Lower lobe of right lung (tissue), 2 donors: ENCODE measurements around the gene PSPN. TPM values are rescaled to one million over a fixed set of nuclear protein-coding genes. Genes with fewer than 3 reads are reported as not detected.

Experiments
- ATAC-seq, 2 donors: fragments of 200-7000 bp; cut with Tn5 transposase; one replicate each; pipeline ENCODE4 v1.9.1; 2020 to 2022; ENCODE audit warnings: mild to moderate bottlenecking in 2 of 2, moderate library complexity in 2 of 2
- DNase-seq: peaks from one replicate; pipeline ENCODE4 v3.0.0-alpha.2; 2020
- H3K27ac ChIP-seq: fragments of 200-600 bp; one replicate; pipeline ENCODE4 v1.8.0; 2022
- H3K27me3 ChIP-seq: fragments of 200-600 bp; one replicate; pipeline ENCODE4 v1.8.0; 2022; ENCODE audit warnings: low read depth
- H3K36me3 ChIP-seq: fragments of 200-600 bp; one replicate; pipeline ENCODE4 v1.8.0; 2022; ENCODE audit warnings: mild to moderate bottlenecking
- H3K4me1 ChIP-seq: fragments of 200-600 bp; one replicate; pipeline ENCODE4 v1.8.0; 2022
- H3K4me3 ChIP-seq: fragments of 200-600 bp; one replicate; pipeline ENCODE4 v1.8.0; 2022; ENCODE audit warnings: mild to moderate bottlenecking
- H3K9me3 ChIP-seq: fragments of 200-600 bp; one replicate; pipeline ENCODE4 v1.8.0; 2022
- intact Hi-C: fragments of 100-400 bp; cut with DNase I; formaldehyde crosslinking; loops from one replicate; pipeline ENCODE4 v1.11.0; 2022
- total RNA-seq: library from RNA; stranded (reverse); fragmentation: NEBNext Ultra II Directional; extraction: Animal tissue kit (Norgen Biotek cat#: 25700); gene quantifications from one replicate; pipeline ENCODE4 v1.2.1, GENCODE V29; 2021
- TF ChIP-seq, protein P1 (sequence below): fragments of 200-600 bp; IDR thresholded peaks from one replicate; pipeline ENCODE4 v1.8.0; 2022; ENCODE audit warnings: antibody characterized with exemption, mild to moderate bottlenecking
- donor health status: DM: no; HTN: yes; CAD: no; lungs with severe emphysema.

The PSPN gene
- total RNA-seq, 1 donor from 2014 or later = 2.2 TPM

DNA sequence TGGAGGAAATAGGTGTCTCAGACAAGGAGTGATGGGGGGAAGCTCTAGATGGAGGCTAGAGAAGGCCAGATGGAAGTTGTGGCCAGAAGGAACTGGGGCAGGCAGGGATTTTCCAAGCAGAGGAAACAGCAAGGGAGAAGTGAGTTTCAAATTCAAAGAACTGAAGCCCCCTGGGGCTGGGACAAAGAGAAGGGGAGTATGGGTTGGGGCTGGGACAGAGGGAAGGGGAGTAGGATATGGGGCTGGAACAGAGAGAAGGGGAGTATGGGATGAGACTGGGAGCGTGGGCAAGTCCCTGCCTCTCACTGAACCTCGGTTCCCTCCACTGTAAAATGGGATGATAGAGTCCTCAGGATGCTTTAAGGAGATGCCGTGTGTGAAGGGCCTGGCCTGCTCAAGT is 19.1 kb upstream of the PSPN start:
- Histone ChIP-seq H3K36me3 (peaks cover 11% of the 10 kb centered on the region), H3K27me3 (no peaks in the 10 kb centered on the region), H3K9me3 (no peaks in the 10 kb centered on the region), H3K4me1 (peaks cover 10% of the 10 kb centered on the region), H3K4me3 (no peak overlapping the region), H3K27ac (no peak overlapping the region)
- DNase-seq = no peak
- TF ChIP-seq, protein P1, sequence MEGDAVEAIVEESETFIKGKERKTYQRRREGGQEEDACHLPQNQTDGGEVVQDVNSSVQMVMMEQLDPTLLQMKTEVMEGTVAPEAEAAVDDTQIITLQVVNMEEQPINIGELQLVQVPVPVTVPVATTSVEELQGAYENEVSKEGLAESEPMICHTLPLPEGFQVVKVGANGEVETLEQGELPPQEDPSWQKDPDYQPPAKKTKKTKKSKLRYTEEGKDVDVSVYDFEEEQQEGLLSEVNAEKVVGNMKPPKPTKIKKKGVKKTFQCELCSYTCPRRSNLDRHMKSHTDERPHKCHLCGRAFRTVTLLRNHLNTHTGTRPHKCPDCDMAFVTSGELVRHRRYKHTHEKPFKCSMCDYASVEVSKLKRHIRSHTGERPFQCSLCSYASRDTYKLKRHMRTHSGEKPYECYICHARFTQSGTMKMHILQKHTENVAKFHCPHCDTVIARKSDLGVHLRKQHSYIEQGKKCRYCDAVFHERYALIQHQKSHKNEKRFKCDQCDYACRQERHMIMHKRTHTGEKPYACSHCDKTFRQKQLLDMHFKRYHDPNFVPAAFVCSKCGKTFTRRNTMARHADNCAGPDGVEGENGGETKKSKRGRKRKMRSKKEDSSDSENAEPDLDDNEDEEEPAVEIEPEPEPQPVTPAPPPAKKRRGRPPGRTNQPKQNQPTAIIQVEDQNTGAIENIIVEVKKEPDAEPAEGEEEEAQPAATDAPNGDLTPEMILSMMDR = no peak
- ATAC-seq = no peak
- intact Hi-C loops = no loop called here

DNA sequence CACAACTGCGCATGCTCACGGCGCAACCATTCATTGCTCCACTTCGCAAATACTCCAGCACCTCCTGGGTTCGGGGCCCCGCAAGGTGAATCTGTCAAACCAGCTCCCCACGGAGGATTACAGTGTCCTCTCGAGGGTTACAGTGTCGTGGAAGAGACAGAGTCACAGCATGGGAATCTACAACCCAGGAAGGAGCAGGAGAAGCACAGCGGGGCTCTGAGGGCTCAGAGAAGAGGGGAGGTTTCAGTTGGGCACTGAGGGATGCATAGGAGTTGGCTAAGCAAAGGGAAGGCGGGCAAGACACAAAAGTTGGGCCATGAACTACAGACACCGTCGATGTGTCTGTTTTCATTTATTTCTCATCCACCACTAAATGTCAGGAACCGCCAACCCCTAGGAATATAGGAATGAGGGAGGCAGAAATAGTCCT is 18.3 kb upstream of the PSPN start:
- H3K9me3 ChIP-seq = no peaks in the 10 kb centered on the region
- ATAC-seq (no peak), DNase-seq (no peak)
- H3K27me3 ChIP-seq = no peaks in the 10 kb centered on the region
- TF ChIP-seq, protein P1 = no peak
- H3K4me1 ChIP-seq = peaks cover 10% of the 10 kb centered on the region
- H3K36me3 ChIP-seq = peaks cover 19% of the 10 kb centered on the region
- H3K4me3 ChIP-seq = peak overlapping the region; percentile 79
- intact Hi-C loops = no loop called here
- H3K27ac ChIP-seq = peak overlapping the region; percentile 99

DNA sequence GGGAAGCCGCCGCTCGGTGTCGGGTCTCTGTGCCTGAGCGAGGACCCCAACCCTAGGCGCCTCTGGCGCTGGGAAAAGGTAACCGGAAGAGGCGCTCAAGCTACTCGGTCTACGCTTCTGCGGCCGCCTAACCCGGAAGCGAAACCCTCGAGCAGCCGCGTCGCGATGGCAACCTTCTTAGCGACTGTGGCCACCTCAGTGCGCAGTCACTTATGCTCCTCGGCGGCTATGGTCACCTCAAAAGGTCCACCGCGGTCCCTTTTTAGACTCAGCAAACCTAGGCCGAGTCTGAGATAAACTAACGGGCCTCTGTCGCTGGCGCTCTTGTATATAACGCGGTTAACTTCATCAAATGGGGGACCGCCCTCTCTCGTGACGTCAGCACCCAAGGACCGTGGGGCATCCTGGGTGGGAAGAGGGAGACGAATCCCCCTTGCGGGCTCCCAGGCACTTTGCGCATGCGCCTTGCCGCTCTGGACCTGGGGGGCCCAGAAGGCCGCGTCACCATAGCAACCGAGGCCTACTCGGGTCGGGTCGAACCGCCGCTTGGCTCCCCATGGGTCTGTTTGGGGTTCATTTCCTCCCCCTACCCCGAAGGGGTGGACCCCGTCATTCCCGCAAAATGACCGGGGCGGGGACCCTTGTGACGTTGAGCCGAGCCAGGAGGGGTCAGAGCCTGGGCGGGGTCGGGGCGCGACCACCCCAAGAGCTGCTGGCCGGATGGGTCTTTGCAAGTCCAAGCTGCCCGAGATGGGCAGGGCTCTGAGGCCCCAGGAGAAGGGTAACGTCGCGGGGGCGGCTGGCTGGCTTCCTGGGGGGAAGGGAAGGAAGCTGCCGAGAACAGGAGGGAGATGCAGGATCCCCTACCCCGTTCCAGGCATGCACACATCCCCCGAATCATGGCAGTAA is 17.6 kb upstream of the PSPN start, which contains the start of gene GTF2F1:
TSS of gene GTF2F1 (minus strand) at position 91 of the 909 bp plus-strand sequence. CDS start 169 bp downstream, outside the sequence.
- intact Hi-C loops = no loop called here
- ATAC-seq = peak; percentile 94 to 96
- peak within 1 kb of the TSS; percentile 79 for H3K4me3 ChIP-seq
- peak; percentile 96 for DNase-seq
- no peaks in the 10 kb centered on the region for H3K9me3 ChIP-seq
- H3K36me3 ChIP-seq = peaks cover 26% of the 10 kb centered on the region
- TF ChIP-seq, protein P1 = peak; percentile 21
- no peaks in the 10 kb centered on the region for H3K27me3 ChIP-seq
- peak within 1 kb of the TSS; percentile 99 for H3K27ac ChIP-seq
- peaks cover 10% of the 10 kb centered on the region for H3K4me1 ChIP-seq

DNA sequence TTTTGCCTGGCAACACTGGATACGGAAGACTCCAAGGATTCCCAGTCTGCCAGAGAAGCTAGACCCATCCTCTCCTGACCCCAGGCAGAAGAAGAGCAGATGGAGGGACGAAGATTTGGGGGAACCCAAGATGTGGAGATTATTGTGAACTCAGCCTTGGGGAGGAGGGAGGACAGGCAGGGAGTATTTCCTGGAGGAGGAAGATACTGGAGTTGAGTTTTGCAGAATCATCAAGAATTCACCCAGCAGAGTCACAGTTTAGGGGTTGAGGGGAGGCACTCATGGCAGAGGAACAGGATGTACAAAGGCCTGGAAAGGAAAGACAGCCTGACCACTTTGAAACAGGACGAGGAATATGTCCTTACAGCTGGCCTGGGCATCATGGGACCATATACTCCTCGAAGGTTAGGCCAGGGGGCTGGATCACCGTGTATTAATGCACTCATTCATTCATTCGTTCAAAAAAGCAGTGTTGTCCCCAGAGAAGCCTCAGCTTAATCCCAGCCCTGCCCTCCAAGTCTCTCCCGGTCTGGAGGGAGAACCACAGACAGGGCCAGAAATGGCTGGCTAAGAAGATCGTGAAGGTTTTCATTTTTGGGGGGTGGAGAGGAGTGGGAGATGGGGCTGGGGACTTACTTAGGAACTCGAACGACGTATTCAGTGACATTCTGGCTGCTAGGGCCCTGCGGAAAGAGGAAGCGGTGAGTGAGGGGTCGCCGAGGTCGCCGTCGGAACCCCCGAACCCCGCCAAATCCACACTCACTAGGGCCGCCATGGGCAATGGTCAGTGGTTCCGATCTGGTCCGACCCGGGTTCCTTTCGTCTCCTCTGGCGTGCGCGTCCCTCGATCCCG is 16.7 kb upstream of the PSPN start:
- no peaks in the 10 kb centered on the region for H3K9me3 ChIP-seq
- DNase-seq (no peak), ATAC-seq (peak in 1 of 2 donors; percentile 14)
- intact Hi-C loops = no loop called here
- TF ChIP-seq, protein P1 = no peak
- peak overlapping the region; percentile 79 for H3K4me3 ChIP-seq
- no peaks in the 10 kb centered on the region for H3K27me3 ChIP-seq
- peaks cover 35% of the 10 kb centered on the region for H3K36me3 ChIP-seq
- peaks cover 10% of the 10 kb centered on the region for H3K4me1 ChIP-seq
- H3K27ac ChIP-seq = peak overlapping the region; percentile 99

DNA sequence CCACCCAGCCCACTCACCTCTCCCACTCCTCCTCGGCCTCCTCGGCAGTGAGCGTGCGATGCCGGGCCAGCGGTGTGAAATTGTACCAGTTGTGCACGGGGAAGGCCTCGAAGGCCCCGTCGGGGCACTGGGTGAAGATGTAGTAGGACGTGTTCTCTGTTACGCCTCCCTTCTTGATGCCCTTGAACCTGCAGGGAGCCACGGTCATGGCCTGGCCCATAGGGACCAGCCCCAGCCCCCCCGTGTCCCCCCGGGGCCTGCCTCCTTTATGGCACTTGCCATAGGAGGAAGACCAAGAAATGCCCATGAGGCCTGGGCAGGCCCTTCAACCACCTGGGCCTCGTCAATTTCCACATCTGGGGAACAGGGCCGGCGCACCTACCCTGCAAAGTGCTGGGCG is 11.6 kb upstream of the PSPN start:
- H3K27ac ChIP-seq = no peak overlapping the region
- H3K36me3 ChIP-seq = peaks cover 85% of the 10 kb centered on the region
- H3K27me3 ChIP-seq = no peaks in the 10 kb centered on the region
- DNase-seq (no peak), ATAC-seq (no peak)
- no peaks in the 10 kb centered on the region for H3K9me3 ChIP-seq
- intact Hi-C loops = no loop called here
- H3K4me1 ChIP-seq = peaks cover 8% of the 10 kb centered on the region
- TF ChIP-seq, protein P1 = no peak
- no peak overlapping the region for H3K4me3 ChIP-seq
